ENCODE results near the gene SHH.

DNA sequence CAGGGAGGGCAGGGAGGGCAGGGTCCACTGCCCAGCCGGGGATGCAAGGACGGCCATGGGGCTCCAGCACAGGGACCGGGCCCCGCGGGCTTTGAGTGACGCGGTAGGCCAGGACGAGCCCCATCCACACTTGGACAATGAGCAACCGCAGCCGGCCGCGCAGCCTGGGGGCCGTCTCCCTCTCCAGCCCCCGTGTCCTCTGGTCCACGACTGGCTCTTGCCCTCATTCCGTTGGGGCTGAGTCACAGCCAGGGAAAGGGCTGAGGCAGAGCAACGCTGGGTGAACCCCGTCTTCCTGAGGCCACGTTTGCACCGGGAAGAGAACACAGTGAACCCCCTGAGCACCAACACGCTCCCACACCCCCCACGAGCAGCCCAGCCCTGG is 23.7 kb downstream of the SHH start:
- TF ChIP-seq RFX5 (IDR thresholded peaks at IDR 0.05; ENCODE audit: low read depth, low read length), result no peak
- TF ChIP-seq, protein P1, sequence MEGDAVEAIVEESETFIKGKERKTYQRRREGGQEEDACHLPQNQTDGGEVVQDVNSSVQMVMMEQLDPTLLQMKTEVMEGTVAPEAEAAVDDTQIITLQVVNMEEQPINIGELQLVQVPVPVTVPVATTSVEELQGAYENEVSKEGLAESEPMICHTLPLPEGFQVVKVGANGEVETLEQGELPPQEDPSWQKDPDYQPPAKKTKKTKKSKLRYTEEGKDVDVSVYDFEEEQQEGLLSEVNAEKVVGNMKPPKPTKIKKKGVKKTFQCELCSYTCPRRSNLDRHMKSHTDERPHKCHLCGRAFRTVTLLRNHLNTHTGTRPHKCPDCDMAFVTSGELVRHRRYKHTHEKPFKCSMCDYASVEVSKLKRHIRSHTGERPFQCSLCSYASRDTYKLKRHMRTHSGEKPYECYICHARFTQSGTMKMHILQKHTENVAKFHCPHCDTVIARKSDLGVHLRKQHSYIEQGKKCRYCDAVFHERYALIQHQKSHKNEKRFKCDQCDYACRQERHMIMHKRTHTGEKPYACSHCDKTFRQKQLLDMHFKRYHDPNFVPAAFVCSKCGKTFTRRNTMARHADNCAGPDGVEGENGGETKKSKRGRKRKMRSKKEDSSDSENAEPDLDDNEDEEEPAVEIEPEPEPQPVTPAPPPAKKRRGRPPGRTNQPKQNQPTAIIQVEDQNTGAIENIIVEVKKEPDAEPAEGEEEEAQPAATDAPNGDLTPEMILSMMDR (conservative IDR thresholded peaks at IDR 0.05; ENCODE audit: low read depth, low read length), result no peak
- no peak for TF ChIP-seq POLR2A (IDR thresholded peaks at IDR 0.05; ENCODE audit: low read depth, low read length)
- no peak for TF ChIP-seq CEBPB (IDR thresholded peaks at IDR 0.05; ENCODE audit: low read depth, low read length)
- TF ChIP-seq MAFK (IDR thresholded peaks at IDR 0.05; ENCODE audit: low read depth, low read length), result no peak
- TF ChIP-seq RAD21 (IDR thresholded peaks at IDR 0.05; ENCODE audit: low read length), result no peak
- TF ChIP-seq RCOR1 (IDR thresholded peaks at IDR 0.05; ENCODE audit: insufficient replicate concordance, low read length), result no peak
- TF ChIP-seq CHD1 (IDR thresholded peaks at IDR 0.05; ENCODE audit: low read depth, low read length), result no peak
- no peak for TF ChIP-seq MXI1 (IDR thresholded peaks at IDR 0.05; ENCODE audit: borderline replicate concordance, low read depth, low read length)
- TF ChIP-seq FOS (IDR thresholded peaks at IDR 0.05; ENCODE audit: low read depth, low read length), result no peak
- no peak for TF ChIP-seq BHLHE40 (IDR thresholded peaks at IDR 0.05; ENCODE audit: low read depth, low read length)
- TF ChIP-seq MAZ (IDR thresholded peaks at IDR 0.05; ENCODE audit: borderline replicate concordance, low read depth, low read length), result no peak
- TF ChIP-seq, protein P2, sequence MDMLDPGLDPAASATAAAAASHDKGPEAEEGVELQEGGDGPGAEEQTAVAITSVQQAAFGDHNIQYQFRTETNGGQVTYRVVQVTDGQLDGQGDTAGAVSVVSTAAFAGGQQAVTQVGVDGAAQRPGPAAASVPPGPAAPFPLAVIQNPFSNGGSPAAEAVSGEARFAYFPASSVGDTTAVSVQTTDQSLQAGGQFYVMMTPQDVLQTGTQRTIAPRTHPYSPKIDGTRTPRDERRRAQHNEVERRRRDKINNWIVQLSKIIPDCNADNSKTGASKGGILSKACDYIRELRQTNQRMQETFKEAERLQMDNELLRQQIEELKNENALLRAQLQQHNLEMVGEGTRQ (IDR thresholded peaks at IDR 0.05; ENCODE audit: low read depth, low read length), result no peak
- no peak for TF ChIP-seq SMC3 (IDR thresholded peaks at IDR 0.05; ENCODE audit: low read depth, low read length)
